Activated T-helper 1 cell treated with anti-CD3 and anti-CD28 coated beads, Interleukin-12 subunit alpha, Interleukin-12 subunit beta, Interleukin-2, Interleukin-4 antibody, amounts not matched to agents 30 ng/mL and 10 ng/mL and 1 ng/mL, durations not matched to agents 14 hours and 24 hours and 36 hours (primary cell): ENCODE measurements around the gene PRKAA1. TPM values are rescaled to one million over a fixed set of nuclear protein-coding genes. Genes with fewer than 3 reads are reported as not detected.
"Not testable (repeated sequence)": the region's sequence is repeated elsewhere in the genome, so short reads cannot be mapped to it uniquely, and the experiment has no call there.

ENCODE experiments used
- DNase-seq: peaks from one replicate; pipeline ENCODE4 v3.0.0; 2021; ENCODE audit warnings: low spot score
- H3K27ac Mint-ChIP-seq: one replicate; pipeline ENCODE4 v1.8.0; 2021; ENCODE audit warnings: mild to moderate bottlenecking, mixed read lengths
- H3K27me3 Mint-ChIP-seq: one replicate; pipeline ENCODE4 v1.8.0; 2022; ENCODE audit warnings: mild to moderate bottlenecking, moderate library complexity, mixed read lengths; ENCODE audit not compliant: insufficient read depth
- H3K36me3 Mint-ChIP-seq: one replicate; pipeline ENCODE4 v1.8.0; 2021; ENCODE audit warnings: low read depth, mixed read lengths
- H3K4me1 Mint-ChIP-seq: one replicate; pipeline ENCODE4 v1.8.0; 2021; ENCODE audit warnings: low read depth, mixed read lengths
- H3K4me3 Mint-ChIP-seq: one replicate; pipeline ENCODE4 v1.8.0; 2021; ENCODE audit warnings: mild to moderate bottlenecking, moderate library complexity, mixed read lengths
- H3K9me3 Mint-ChIP-seq: one replicate; pipeline ENCODE4 v1.8.0; 2021; ENCODE audit warnings: mixed read lengths
- intact Hi-C: fragments of 100-400 bp; cut with micrococcal nuclease; formaldehyde crosslinking; loops from one replicate; pipeline ENCODE4 v1.15.1; 2024
- total RNA-seq: library from RNA; stranded (reverse); gene quantifications from 2 replicates; pipeline ENCODE4 v1.2.3, GENCODE V29; 2022

The PRKAA1 gene
- total RNA-seq, 1 donor from 2014 or later: 59.0 TPM

DNA sequence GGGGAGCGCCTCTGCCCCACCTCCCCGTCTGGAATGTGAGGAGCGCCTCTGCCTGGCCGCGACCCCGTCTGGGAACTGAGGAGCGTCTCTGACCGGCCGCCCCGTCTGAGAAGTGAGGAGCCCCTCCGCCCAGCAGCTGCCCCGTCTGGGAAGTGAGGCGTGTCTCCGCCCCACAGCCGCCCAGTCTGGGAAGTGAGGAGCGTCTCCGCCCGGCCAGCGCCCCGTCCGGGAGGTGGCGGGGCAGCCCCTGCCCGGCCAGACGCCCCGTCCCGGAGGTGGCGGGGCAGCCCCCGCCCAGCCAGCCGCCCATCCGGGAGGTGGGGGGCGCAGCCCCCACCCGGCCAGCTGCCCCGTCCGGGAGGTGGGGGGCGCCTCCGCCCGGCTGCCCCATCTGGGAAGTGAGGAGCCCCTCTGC lies 75.7 kb downstream of the PRKAA1 start:
- H3K9me3 Mint-ChIP-seq, H3K4me1 Mint-ChIP-seq, H3K4me3 Mint-ChIP-seq, DNase-seq, intact Hi-C loops, H3K27ac Mint-ChIP-seq, H3K27me3 Mint-ChIP-seq: not testable (repeated sequence)
- peaks cover 32% of the 10 kb centered on the region for H3K36me3 Mint-ChIP-seq

GRCh38 chr5:40720069-40720468 lies 78.1 kb downstream of the PRKAA1 start:
- H3K9me3 Mint-ChIP-seq: peaks cover 8% of the 10 kb centered on the region
- peaks cover 10% of the 10 kb centered on the region for H3K4me1 Mint-ChIP-seq
- intact Hi-C loops: no loop called here
- DNase-seq: no peak
- no peak overlapping the region for H3K4me3 Mint-ChIP-seq
- H3K36me3 Mint-ChIP-seq: peaks cover 31% of the 10 kb centered on the region
- H3K27ac Mint-ChIP-seq: no peak overlapping the region
- no peaks in the 10 kb centered on the region for H3K27me3 Mint-ChIP-seq

GRCh38 chr5:40717281-40717680 lies 80.9 kb downstream of the PRKAA1 start:
- H3K4me3 Mint-ChIP-seq: no peak overlapping the region
- no peaks in the 10 kb centered on the region for H3K27me3 Mint-ChIP-seq
- peaks cover 29% of the 10 kb centered on the region for H3K36me3 Mint-ChIP-seq
- no peak for DNase-seq
- intact Hi-C loops: no loop called here
- H3K9me3 Mint-ChIP-seq: peaks cover 8% of the 10 kb centered on the region
- H3K4me1 Mint-ChIP-seq: peaks cover 10% of the 10 kb centered on the region
- H3K27ac Mint-ChIP-seq: no peak overlapping the region

- Mint-ChIP-seq H3K4me1 (peaks cover 10% of the 10 kb centered on the region), H3K36me3 (peaks cover 29% of the 10 kb centered on the region), H3K4me3 (no peak overlapping the region), H3K27me3 (no peaks in the 10 kb centered on the region), H3K27ac (no peak overlapping the region), H3K9me3 (peaks cover 7% of the 10 kb centered on the region)
- intact Hi-C loops: no loop called here
- DNase-seq: no peak
Observed at GRCh38 chr5:40716590-40716989, 81.6 kb downstream of the PRKAA1 start.

DNA sequence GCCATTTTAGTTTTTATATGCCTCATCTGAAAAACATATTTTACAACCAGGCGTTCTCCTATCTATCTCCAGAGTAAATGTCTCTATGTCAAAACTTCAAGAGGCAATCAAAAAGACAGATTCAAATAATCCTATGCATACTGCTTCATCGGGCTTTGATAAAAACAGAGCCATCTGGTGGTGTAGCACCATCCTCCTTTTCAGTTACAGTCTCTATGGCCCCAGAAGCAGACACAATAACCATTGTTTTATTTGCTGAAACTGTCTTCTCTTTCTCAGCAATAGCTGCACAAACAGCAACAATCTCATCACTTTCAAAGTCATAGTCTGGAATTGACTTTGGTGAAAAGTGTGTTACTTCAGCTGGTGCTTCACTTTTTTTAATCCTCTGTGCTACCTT lies 82.2 kb downstream of the PRKAA1 start:
- Mint-ChIP-seq H3K9me3 (peaks cover 1% of the 10 kb centered on the region), H3K27ac (no peak overlapping the region), H3K4me3 (no peak overlapping the region), H3K27me3 (no peaks in the 10 kb centered on the region), H3K36me3 (peaks cover 24% of the 10 kb centered on the region), H3K4me1 (peaks cover 10% of the 10 kb centered on the region)
- intact Hi-C loops: no loop called here
- DNase-seq: no peak

GRCh38 chr5:40714001-40714400 lies 84.2 kb downstream of the PRKAA1 start:
- H3K4me3 Mint-ChIP-seq: no peak overlapping the region
- H3K4me1 Mint-ChIP-seq: peaks cover 10% of the 10 kb centered on the region
- H3K27me3 Mint-ChIP-seq: no peaks in the 10 kb centered on the region
- peaks cover 22% of the 10 kb centered on the region for H3K36me3 Mint-ChIP-seq
- intact Hi-C loops: no loop called here
- H3K27ac Mint-ChIP-seq: no peak overlapping the region
- no peak for DNase-seq
- peaks cover 7% of the 10 kb centered on the region for H3K9me3 Mint-ChIP-seq

DNA sequence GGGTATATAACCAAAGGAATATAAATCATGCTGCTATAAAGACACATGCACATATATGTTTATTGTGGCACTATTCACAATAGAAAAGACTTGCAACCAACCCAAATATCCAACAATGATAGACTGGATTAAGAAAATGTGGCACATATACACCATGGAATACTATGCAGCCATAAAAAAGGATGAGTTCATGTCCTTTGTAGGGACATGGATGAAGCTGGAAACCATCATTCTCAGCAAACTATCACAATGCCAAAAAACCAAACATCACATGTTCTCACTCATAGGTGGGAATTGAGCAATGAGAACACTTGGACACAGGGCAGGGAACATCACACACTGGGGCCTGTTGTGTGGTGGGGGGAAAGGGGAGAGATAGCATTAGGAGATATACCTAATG lies 87.6 kb downstream of the PRKAA1 start:
- H3K4me1 Mint-ChIP-seq, H3K4me3 Mint-ChIP-seq, H3K27ac Mint-ChIP-seq, intact Hi-C loops, DNase-seq, H3K27me3 Mint-ChIP-seq: not testable (repeated sequence)
- H3K36me3 Mint-ChIP-seq: peaks cover 30% of the 10 kb centered on the region
- H3K9me3 Mint-ChIP-seq: peaks cover 18% of the 10 kb centered on the region

Other genes starting within 250 kb of the PRKAA1 start
- gene PTGER4, start 118.5 kb downstream of the PRKAA1 start, total RNA-seq: 57.3 and 61.0 TPM in 2 replicates
- gene TTC33, start 42.4 kb downstream of the PRKAA1 start, total RNA-seq: 23.4 and 24.6 TPM in 2 replicates
- gene RPL37, start 36.8 kb upstream of the PRKAA1 start, total RNA-seq: 1,451 and 1,473 TPM in 2 replicates
- 2.1 and 2.3 TPM in 2 replicates for gene CARD6, start 43.0 kb upstream of the PRKAA1 start, total RNA-seq
- gene C7, start 111.1 kb upstream of the PRKAA1 start, total RNA-seq: not detected in 2 replicates